ENCODE results near the gene RASSF6. TPM values are rescaled to one million over a fixed set of nuclear protein-coding genes. Genes with fewer than 3 reads are reported as not detected.

The RASSF6 gene
- total RNA-seq, 4 donors from 2014 or later: 6.0 to 15.6 (median 13.5) TPM

- Histone ChIP-seq H3K4me1 (no peaks in the 10 kb centered on the region), H3K27me3 (no peaks in the 10 kb centered on the region), H3K36me3 (no peaks in the 10 kb centered on the region), H3K27ac (no peak overlapping the region), H3K4me3 (no peak overlapping the region), H3K9me3 (no peaks in the 10 kb centered on the region)
- DNase-seq (ENCODE audit: low spot score in 2 of 2): no peak
- TF ChIP-seq EP300 (IDR thresholded peaks at IDR 0.05) (no peak), POLR2A (IDR thresholded peaks at IDR 0.05) (no peak), POLR2AphosphoS5 (IDR thresholded peaks at IDR 0.05) (no peak), CTCF (IDR thresholded peaks at IDR 0.05) (no peak)
- WGBS: 82% methylated on average over 1 of the region's 1 CpG
Measured at GRCh38 chr4:73527196-73527595, 93.0 kb downstream of the RASSF6 start.

- TF ChIP-seq CTCF (IDR thresholded peaks at IDR 0.05): no peak
- no peak for TF ChIP-seq POLR2A (IDR thresholded peaks at IDR 0.05)
- no peak for TF ChIP-seq POLR2AphosphoS5 (IDR thresholded peaks at IDR 0.05)
- Histone ChIP-seq H3K4me1 (no peaks in the 10 kb centered on the region), H3K4me3 (no peak overlapping the region), H3K27ac (no peak overlapping the region), H3K36me3 (no peaks in the 10 kb centered on the region), H3K27me3 (no peaks in the 10 kb centered on the region), H3K9me3 (no peaks in the 10 kb centered on the region)
- WGBS: 78% methylated on average over 1 of the region's 1 CpG
- no peak for DNase-seq (ENCODE audit: low spot score in 2 of 2)
Measured at GRCh38 chr4:73525611-73526010, 94.6 kb downstream of the RASSF6 start.

- no peak for DNase-seq (ENCODE audit: low spot score in 2 of 2)
- H3K4me1 ChIP-seq: no peaks in the 10 kb centered on the region
- H3K27ac ChIP-seq: no peak overlapping the region
- no peaks in the 10 kb centered on the region for H3K9me3 ChIP-seq
- H3K4me3 ChIP-seq: no peak overlapping the region
- no peak for TF ChIP-seq EP300 (IDR thresholded peaks at IDR 0.05)
- TF ChIP-seq POLR2A (IDR thresholded peaks at IDR 0.05): no peak
- no peak for TF ChIP-seq CTCF (IDR thresholded peaks at IDR 0.05)
- no peak for TF ChIP-seq POLR2AphosphoS5 (IDR thresholded peaks at IDR 0.05)
- 96% methylated on average over 2 of the region's 2 CpGs for WGBS
- H3K36me3 ChIP-seq: no peaks in the 10 kb centered on the region
- no peaks in the 10 kb centered on the region for H3K27me3 ChIP-seq
Measured at GRCh38 chr4:73523126-73523525, 97.1 kb downstream of the RASSF6 start.

Other genes with a start within 250 kb of the RASSF6 start
- 10 to 100 TPM in 1 of 4 donors, not detected in 3; 84.5 TPM for gene ALB, start 216.1 kb downstream of the RASSF6 start, total RNA-seq
- gene AFP, start 184.2 kb downstream of the RASSF6 start, total RNA-seq: not detected
- not detected for gene AFM, start 138.7 kb downstream of the RASSF6 start, total RNA-seq
- 1 to 10 TPM in 1 of 4 donors, not detected in 3; 1.5 TPM for gene CXCL8, start 120.1 kb upstream of the RASSF6 start, total RNA-seq
- not detected for gene CXCL6, start 216.2 kb upstream of the RASSF6 start, total RNA-seq
- not detected for gene PF4V1, start 232.9 kb upstream of the RASSF6 start, total RNA-seq
- 1 to 10 TPM in 1 of 4 donors, under 1 TPM in 1, not detected in 2; 0.59 to 1.7 TPM for gene CXCL1, start 249.0 kb upstream of the RASSF6 start, total RNA-seq